ENCODE measurements around the gene TFAP2A.

TFAP2A gene

DNA sequence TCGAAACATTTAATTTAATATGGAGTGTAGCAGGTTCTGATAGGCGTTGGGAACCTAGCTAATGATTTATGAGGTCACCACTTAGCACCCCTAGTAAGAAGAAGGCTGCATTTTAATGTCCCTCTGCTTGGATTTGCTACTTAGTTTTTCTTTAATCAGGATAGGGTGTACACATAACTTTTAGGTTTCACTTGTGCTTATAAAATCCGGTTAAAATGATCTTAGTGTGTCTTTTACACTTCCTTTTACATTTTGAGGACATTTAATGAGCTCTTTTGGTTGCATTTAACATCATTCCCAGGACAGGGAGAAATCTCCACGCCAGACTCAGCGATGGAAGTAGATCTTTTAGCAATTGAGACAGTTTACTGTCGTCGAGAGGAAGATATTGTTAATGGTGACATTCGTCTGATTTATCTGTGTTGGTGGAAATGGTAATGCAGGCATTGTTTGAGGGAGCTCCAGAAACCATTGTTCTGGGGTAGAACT is 5.6 kb downstream of the TFAP2A start (continued):
- TF ChIP-seq, protein P1, sequence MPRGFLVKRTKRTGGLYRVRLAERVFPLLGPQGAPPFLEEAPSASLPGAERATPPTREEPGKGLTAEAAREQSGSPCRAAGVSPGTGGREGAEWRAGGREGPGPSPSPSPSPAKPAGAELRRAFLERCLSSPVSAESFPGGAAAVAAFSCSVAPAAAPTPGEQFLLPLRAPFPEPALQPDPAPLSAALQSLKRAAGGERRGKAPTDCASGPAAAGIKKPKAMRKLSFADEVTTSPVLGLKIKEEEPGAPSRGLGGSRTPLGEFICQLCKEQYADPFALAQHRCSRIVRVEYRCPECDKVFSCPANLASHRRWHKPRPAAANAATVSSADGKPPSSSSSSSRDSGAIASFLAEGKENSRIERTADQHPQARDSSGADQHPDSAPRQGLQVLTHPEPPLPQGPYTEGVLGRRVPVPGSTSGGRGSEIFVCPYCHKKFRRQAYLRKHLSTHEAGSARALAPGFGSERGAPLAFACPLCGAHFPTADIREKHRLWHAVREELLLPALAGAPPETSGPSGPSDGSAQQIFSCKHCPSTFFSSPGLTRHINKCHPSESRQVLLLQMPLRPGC (tag by site-specific recombination; IDR thresholded peaks at IDR 0.05) = no peak
- TF ChIP-seq ZFP69B (tag by site-specific recombination; IDR thresholded peaks at IDR 0.05) = no peak
- TF ChIP-seq, protein P2, sequence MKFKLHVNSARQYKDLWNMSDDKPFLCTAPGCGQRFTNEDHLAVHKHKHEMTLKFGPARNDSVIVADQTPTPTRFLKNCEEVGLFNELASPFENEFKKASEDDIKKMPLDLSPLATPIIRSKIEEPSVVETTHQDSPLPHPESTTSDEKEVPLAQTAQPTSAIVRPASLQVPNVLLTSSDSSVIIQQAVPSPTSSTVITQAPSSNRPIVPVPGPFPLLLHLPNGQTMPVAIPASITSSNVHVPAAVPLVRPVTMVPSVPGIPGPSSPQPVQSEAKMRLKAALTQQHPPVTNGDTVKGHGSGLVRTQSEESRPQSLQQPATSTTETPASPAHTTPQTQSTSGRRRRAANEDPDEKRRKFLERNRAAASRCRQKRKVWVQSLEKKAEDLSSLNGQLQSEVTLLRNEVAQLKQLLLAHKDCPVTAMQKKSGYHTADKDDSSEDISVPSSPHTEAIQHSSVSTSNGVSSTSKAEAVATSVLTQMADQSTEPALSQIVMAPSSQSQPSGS (tag by site-specific recombination; IDR thresholded peaks at IDR 0.05; ENCODE audit: low read depth) = peak; percentile 88
- TF ChIP-seq, protein P3, sequence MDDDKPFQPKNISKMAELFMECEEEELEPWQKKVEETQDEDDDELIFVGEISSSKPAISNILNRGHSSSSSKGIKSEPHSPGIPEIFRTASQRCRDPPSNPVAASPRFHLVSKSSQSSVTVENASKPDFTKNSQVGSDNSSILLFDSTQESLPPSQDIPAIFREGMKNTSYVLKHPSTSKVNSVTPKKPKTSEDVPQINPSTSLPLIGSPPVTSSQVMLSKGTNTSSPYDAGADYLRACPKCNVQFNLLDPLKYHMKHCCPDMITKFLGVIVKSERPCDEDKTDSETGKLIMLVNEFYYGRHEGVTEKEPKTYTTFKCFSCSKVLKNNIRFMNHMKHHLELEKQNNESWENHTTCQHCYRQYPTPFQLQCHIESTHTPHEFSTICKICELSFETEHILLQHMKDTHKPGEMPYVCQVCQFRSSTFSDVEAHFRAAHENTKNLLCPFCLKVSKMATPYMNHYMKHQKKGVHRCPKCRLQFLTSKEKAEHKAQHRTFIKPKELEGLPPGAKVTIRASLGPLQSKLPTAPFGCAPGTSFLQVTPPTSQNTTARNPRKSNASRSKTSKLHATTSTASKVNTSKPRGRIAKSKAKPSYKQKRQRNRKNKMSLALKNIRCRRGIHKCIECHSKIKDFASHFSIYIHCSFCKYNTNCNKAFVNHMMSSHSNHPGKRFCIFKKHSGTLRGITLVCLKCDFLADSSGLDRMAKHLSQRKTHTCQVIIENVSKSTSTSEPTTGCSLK (tag by site-specific recombination; IDR thresholded peaks at IDR 0.05) = no peak
- TF ChIP-seq, protein P4, sequence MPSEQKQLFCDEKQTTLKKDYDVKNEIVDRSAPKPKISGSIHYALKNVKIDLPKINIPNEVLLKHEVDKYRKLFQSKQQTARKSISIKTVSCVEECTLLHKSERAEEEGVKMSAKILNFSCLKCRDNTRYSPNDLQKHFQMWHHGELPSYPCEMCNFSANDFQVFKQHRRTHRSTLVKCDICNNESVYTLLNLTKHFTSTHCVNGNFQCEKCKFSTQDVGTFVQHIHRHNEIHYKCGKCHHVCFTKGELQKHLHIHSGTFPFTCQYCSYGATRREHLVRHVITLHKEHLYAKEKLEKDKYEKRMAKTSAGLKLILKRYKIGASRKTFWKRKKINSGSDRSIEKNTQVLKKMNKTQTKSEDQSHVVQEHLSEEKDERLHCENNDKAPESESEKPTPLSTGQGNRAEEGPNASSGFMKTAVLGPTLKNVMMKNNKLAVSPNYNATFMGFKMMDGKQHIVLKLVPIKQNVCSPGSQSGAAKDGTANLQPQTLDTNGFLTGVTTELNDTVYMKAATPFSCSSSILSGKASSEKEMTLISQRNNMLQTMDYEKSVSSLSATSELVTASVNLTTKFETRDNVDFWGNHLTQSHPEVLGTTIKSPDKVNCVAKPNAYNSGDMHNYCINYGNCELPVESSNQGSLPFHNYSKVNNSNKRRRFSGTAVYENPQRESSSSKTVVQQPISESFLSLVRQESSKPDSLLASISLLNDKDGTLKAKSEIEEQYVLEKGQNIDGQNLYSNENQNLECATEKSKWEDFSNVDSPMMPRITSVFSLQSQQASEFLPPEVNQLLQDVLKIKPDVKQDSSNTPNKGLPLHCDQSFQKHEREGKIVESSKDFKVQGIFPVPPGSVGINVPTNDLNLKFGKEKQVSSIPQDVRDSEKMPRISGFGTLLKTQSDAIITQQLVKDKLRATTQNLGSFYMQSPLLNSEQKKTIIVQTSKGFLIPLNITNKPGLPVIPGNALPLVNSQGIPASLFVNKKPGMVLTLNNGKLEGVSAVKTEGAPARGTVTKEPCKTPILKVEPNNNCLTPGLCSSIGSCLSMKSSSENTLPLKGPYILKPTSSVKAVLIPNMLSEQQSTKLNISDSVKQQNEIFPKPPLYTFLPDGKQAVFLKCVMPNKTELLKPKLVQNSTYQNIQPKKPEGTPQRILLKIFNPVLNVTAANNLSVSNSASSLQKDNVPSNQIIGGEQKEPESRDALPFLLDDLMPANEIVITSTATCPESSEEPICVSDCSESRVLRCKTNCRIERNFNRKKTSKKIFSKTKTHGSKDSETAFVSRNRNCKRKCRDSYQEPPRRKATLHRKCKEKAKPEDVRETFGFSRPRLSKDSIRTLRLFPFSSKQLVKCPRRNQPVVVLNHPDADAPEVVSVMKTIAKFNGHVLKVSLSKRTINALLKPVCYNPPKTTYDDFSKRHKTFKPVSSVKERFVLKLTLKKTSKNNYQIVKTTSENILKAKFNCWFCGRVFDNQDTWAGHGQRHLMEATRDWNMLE (tag by site-specific recombination; conservative IDR thresholded peaks at IDR 0.05; ENCODE audit: low read depth) = no peak
- no peak for TF ChIP-seq ZNF302 (tag by site-specific recombination; IDR thresholded peaks at IDR 0.05; ENCODE audit: low read depth)
- TF ChIP-seq ZNF335 (tag by site-specific recombination; conservative IDR thresholded peaks at IDR 0.05) = peak; percentile 72
- TF ChIP-seq, protein P5, sequence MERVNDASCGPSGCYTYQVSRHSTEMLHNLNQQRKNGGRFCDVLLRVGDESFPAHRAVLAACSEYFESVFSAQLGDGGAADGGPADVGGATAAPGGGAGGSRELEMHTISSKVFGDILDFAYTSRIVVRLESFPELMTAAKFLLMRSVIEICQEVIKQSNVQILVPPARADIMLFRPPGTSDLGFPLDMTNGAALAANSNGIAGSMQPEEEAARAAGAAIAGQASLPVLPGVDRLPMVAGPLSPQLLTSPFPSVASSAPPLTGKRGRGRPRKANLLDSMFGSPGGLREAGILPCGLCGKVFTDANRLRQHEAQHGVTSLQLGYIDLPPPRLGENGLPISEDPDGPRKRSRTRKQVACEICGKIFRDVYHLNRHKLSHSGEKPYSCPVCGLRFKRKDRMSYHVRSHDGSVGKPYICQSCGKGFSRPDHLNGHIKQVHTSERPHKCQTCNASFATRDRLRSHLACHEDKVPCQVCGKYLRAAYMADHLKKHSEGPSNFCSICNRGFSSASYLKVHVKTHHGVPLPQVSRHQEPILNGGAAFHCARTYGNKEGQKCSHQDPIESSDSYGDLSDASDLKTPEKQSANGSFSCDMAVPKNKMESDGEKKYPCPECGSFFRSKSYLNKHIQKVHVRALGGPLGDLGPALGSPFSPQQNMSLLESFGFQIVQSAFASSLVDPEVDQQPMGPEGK (tag by site-specific recombination; IDR thresholded peaks at IDR 0.05) = no peak
- TF ChIP-seq ZNF23 (tag by site-specific recombination; IDR thresholded peaks at IDR 0.05; ENCODE audit: borderline replicate concordance) = no peak
- TF ChIP-seq ZNF658 (tag by site-specific recombination; IDR thresholded peaks at IDR 0.05) = no peak
- no peak for TF ChIP-seq ZNF701 (tag by site-specific recombination; IDR thresholded peaks at IDR 0.05)
- TF ChIP-seq, protein P6, sequence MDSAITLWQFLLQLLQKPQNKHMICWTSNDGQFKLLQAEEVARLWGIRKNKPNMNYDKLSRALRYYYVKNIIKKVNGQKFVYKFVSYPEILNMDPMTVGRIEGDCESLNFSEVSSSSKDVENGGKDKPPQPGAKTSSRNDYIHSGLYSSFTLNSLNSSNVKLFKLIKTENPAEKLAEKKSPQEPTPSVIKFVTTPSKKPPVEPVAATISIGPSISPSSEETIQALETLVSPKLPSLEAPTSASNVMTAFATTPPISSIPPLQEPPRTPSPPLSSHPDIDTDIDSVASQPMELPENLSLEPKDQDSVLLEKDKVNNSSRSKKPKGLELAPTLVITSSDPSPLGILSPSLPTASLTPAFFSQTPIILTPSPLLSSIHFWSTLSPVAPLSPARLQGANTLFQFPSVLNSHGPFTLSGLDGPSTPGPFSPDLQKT (IDR thresholded peaks at IDR 0.05; ENCODE audit: borderline replicate concordance, low read depth, low read length) = no peak
- TF ChIP-seq ZNF223 (tag by site-specific recombination; IDR thresholded peaks at IDR 0.05) = no peak
- no peak for TF ChIP-seq PRDM1 (tag by site-specific recombination; IDR thresholded peaks at IDR 0.05)
- no peak for TF ChIP-seq ZNF140 (tag by site-specific recombination; IDR thresholded peaks at IDR 0.05)
- TF ChIP-seq, protein P7, sequence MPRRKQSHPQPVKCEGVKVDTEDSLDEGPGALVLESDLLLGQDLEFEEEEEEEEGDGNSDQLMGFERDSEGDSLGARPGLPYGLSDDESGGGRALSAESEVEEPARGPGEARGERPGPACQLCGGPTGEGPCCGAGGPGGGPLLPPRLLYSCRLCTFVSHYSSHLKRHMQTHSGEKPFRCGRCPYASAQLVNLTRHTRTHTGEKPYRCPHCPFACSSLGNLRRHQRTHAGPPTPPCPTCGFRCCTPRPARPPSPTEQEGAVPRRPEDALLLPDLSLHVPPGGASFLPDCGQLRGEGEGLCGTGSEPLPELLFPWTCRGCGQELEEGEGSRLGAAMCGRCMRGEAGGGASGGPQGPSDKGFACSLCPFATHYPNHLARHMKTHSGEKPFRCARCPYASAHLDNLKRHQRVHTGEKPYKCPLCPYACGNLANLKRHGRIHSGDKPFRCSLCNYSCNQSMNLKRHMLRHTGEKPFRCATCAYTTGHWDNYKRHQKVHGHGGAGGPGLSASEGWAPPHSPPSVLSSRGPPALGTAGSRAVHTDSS (tag by site-specific recombination; IDR thresholded peaks at IDR 0.05) = no peak; the same call in 1 of the 2 replicates
- no peak for TF ChIP-seq ZNF621 (tag by site-specific recombination; IDR thresholded peaks at IDR 0.05)
- TF ChIP-seq, protein P8, sequence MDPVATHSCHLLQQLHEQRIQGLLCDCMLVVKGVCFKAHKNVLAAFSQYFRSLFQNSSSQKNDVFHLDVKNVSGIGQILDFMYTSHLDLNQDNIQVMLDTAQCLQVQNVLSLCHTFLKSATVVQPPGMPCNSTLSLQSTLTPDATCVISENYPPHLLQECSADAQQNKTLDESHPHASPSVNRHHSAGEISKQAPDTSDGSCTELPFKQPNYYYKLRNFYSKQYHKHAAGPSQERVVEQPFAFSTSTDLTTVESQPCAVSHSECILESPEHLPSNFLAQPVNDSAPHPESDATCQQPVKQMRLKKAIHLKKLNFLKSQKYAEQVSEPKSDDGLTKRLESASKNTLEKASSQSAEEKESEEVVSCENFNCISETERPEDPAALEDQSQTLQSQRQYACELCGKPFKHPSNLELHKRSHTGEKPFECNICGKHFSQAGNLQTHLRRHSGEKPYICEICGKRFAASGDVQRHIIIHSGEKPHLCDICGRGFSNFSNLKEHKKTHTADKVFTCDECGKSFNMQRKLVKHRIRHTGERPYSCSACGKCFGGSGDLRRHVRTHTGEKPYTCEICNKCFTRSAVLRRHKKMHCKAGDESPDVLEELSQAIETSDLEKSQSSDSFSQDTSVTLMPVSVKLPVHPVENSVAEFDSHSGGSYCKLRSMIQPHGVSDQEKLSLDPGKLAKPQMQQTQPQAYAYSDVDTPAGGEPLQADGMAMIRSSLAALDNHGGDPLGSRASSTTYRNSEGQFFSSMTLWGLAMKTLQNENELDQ (tag by site-specific recombination; IDR thresholded peaks at IDR 0.05; ENCODE audit: low read depth) = no peak
- no peak for TF ChIP-seq ZNF521 (tag by site-specific recombination; IDR thresholded peaks at IDR 0.05)
- TF ChIP-seq ZNF76 (tag by site-specific recombination; IDR thresholded peaks at IDR 0.05; ENCODE audit: borderline replicate concordance, low read depth) = no peak
- TF ChIP-seq ZNF660 (tag by site-specific recombination; IDR thresholded peaks at IDR 0.05) = no peak
- 0 out of 2 replicates have a peak, but pooled peaks have one; percentile 26 for TF ChIP-seq WT1 (tag by site-specific recombination; IDR thresholded peaks at IDR 0.05)

Data from HEK293 (cell line).